Fibroblast of mammary gland (primary cell): ENCODE data around the gene SMIM3.
A peak's percentile ranks its signal among the peaks of the same experiment; 100 is the strongest.
"Not testable (repeated sequence)": the region's sequence is repeated elsewhere in the genome, so short reads cannot be mapped to it uniquely, and the experiment has no call there.

Experiments used
- DNase-seq: peaks from one replicate; pipeline ENCODE4 v3.0.0-alpha.2; 2010; ENCODE audit warnings: low read depth
- H3K4me3 ChIP-seq: 2 replicates; pipeline ENCODE4 v1.5.1; 2011; ENCODE audit warnings: low read depth, mild to moderate bottlenecking, low read length, moderate library complexity; ENCODE audit not compliant: control insufficient read depth
- CTCF ChIP-seq: conservative IDR thresholded peaks from 2 replicates; pipeline ENCODE4 v1.5.1; 2011; ENCODE audit warnings: low read depth, low read length, inconsistent platforms; ENCODE audit not compliant: control insufficient read depth, insufficient read depth

Gene SMIM3, protein sequence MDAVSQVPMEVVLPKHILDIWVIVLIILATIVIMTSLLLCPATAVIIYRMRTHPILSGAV

GRCh38 chr5:150778517-150779396, at the start of gene SMIM3:
SMIM3 (plus strand) TSS chr5:150778757; CDS start chr5:150795441, 16,684 bp downstream.
- TF ChIP-seq CTCF, result peak; percentile 21
- DNase-seq, result peak; percentile 61
- H3K4me3 ChIP-seq, result peak within 1 kb of the TSS; percentile 79

DNA sequence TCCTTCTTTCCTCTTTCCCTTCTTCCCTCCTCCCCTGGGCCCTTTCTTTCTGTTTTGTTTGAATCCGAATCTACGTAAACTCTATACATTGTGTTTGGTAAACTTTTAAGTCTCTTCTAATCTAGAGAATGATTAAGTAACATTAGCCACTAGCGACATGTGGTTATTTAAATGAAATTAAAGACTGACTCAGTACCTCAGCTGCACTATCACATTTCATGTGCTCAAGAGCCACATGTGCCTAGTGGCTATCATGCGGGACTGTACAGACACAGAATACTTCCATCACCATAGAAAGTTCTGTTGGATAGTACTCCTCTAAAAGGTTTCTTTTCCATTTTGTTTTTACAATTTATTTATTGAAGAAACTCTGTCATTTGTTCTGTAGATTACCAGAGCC, 48.7 kb upstream of the SMIM3 start:
- TF ChIP-seq CTCF, result no peak
- no peak for DNase-seq
- H3K4me3 ChIP-seq, result no peak overlapping the region

GRCh38 chr5:150731669-150732242, 46.8 kb upstream of the SMIM3 start:
- no peak for TF ChIP-seq CTCF
- DNase-seq, result no peak
- H3K4me3 ChIP-seq, result no peak overlapping the region

GRCh38 chr5:150734579-150735384, 43.8 kb upstream of the SMIM3 start:
- TF ChIP-seq CTCF, result no peak
- no peak overlapping the region for H3K4me3 ChIP-seq
- no peak for DNase-seq

DNA sequence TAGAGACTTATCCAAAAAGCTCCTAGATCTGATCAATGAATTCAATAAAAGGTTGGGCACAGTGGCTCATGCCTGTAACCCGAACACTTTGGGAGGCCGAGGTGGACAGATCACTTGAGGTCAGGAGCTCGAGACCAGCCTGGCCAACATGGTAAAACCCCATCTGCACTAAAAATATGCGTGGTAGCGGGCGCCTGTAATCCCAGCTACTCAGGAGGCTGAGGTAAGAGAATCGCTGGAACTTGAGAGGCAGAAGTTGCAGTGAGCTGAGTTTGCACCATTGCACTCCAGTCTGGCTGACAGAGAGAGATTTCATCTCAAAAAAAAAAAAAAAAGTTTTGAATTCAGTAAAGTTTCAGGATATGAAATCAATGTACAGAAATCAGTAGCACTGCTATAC, 39.7 kb upstream of the SMIM3 start:
- H3K4me3 ChIP-seq, result no peak overlapping the region
- TF ChIP-seq CTCF, result no peak
- no peak for DNase-seq

GRCh38 chr5:150740992-150741391, 37.6 kb upstream of the SMIM3 start:
- no peak overlapping the region for H3K4me3 ChIP-seq
- no peak for TF ChIP-seq CTCF
- DNase-seq, result no peak

- H3K4me3 ChIP-seq, DNase-seq: not testable (repeated sequence)
Measured at GRCh38 chr5:150742455-150743141, 36.0 kb upstream of the SMIM3 start.

GRCh38 chr5:150743142-150743488, 35.4 kb upstream of the SMIM3 start:
- DNase-seq, H3K4me3 ChIP-seq: not testable (repeated sequence)
